CD4-positive, alpha-beta T cell treated with Interleukin-4 for 1 hour (primary cell): ENCODE results near the gene ENO1.
"Not testable (repeated sequence)": the region's sequence is repeated elsewhere in the genome, so short reads cannot be mapped to it uniquely, and the experiment has no call there.

Source experiments
- DNase-seq, 2 donors: peaks; one replicate each; pipeline ENCODE4 v3.0.0-alpha.2; 2020 to 2022

The ENO1 gene

GRCh38 chr1:8892026-8892425 lies 13.5 kb upstream of the ENO1 start:
- no peak for DNase-seq

GRCh38 chr1:8891401-8891800 lies 12.9 kb upstream of the ENO1 start:
- DNase-seq, result no peak

DNA sequence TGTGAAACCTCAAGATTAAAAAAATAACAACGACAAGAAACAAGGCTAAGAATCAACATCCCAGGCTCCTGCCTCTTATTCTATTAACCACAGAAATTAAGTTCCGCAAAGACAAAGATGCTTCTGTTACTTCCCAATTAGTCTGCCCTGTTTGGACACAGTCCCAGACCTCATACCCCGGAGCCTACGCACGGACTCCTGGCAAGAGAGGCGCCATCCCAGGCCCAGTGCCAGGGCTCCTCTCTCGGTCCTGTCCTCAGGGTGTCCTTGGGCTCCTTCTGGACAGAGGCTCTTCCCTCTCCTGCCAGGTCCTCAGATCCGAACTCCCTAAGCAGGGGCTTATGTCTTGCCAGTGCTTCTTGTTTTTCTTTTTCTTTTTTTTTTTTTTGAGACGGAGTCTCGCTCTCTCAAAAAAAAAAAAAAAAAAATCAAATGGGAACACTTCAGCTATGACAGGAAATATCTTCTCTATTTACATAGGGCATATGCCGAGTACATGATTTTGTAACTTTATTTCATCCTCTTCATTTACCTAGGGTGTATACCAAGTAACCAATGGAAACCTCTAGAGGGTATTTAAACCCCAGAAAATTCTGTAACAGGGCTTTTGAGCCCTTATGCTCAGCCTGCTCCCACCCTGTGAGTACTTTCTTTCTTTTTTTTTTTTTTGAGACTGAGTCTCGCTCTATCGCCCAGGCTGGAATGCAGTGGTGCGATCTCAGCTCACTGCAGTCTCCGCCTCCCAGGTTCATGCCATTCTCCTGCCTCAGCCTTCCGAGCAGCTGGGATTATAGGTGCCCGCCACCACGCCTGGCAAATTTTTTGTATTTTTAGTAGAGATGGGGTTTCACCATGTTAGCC lies 11.7 kb upstream of the ENO1 start:
- no peak for DNase-seq

GRCh38 chr1:8889103-8889846 lies 10.8 kb upstream of the ENO1 start:
- no peak for DNase-seq

GRCh38 chr1:8886589-8886988 lies 8.1 kb upstream of the ENO1 start:
- DNase-seq, result no peak

DNA sequence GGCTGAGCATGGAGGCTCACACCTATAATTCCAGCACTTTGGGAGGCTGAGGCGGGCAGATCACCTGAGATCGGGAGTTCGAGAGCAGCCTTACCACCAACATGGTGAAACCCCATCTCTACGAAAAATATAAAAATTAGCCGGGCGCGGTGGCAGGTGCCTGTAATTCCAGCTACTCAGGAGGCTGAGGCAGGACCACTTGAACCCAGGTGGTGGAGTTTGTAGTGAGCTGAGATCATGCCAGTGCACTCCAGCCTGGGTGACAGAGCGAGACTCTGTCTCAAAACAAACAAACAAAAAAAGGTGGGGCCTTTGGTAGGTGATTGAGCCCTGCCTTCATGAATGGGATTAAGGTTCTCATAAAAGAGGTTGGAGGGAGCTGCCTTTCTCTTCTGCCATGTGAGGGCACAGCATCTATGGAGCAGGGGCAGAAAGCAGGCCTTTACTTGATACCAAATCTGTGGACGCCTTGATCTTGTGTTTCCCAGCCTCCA lies 7.6 kb upstream of the ENO1 start:
- DNase-seq, result not testable (repeated sequence)

DNA sequence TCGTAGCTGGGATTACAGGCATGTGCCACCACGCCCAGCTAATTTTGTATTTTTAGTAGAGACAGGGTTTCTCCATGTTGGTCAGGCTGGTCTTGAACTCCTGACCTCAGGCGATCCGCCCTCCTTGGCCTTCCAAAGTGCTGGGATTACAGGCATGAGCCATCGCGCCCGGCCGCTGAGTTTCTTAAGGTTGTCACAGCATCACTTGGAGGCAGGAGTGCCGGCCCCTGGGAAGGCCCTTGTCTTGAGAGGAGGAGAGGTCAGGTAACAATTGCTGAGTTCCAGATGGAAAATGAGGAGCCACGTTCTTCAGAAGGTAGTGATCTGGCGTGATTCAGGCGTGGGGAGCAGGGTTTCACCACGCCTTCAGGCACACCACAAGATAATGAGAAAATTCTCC lies 5.6 kb upstream of the ENO1 start:
- DNase-seq, result not testable (repeated sequence)

GRCh38 chr1:8883491-8883890 lies 5.0 kb upstream of the ENO1 start:
- DNase-seq, result no peak

- peak; percentile 38 to 49 for DNase-seq
These were observed 1.6 kb upstream of the ENO1 start for GRCh38 chr1:8879922-8880676.

- DNase-seq, result no peak
These were observed 1.0 kb upstream of the ENO1 start for GRCh38 chr1:8879464-8879921.

GRCh38 chr1:8878698-8879463 lies 395 bp upstream of the ENO1 start:
- DNase-seq, result peak; percentile 97 to 99

- DNase-seq, result no peak
These were observed 2.4 kb downstream of the ENO1 start for GRCh38 chr1:8876087-8876486.

DNA sequence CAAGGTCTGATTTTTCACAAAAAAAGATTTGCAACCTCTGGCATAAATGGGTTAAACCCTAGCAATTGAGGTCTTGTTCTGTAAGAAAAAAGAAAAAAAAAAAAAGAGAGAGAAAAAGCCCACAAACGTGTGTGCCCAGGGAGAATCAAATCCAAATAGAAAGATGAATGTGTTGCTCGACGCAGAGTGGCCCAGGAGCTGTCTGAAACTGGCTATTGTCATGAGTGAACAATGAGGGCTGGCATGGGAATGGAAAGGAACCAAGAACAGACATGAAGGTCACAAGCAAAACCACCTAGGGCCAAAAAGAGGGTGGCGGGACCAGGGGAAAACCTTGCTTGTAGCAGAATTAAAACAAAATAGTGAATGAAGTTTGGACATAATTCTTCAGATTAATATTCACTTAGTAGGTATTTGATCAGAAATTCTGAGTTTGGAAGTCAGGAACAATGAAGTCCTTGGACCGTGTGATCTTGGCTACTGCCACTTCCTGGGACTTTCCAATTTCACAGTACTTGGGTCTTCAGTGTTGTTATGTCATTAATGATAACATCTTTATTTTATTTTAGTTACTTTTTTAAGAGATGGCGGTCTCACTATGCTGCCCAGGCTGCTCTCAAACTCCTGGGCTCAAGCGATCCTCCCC lies 3.1 kb downstream of the ENO1 start:
- peak in 1 of 2 donors; percentile 56 for DNase-seq

DNA sequence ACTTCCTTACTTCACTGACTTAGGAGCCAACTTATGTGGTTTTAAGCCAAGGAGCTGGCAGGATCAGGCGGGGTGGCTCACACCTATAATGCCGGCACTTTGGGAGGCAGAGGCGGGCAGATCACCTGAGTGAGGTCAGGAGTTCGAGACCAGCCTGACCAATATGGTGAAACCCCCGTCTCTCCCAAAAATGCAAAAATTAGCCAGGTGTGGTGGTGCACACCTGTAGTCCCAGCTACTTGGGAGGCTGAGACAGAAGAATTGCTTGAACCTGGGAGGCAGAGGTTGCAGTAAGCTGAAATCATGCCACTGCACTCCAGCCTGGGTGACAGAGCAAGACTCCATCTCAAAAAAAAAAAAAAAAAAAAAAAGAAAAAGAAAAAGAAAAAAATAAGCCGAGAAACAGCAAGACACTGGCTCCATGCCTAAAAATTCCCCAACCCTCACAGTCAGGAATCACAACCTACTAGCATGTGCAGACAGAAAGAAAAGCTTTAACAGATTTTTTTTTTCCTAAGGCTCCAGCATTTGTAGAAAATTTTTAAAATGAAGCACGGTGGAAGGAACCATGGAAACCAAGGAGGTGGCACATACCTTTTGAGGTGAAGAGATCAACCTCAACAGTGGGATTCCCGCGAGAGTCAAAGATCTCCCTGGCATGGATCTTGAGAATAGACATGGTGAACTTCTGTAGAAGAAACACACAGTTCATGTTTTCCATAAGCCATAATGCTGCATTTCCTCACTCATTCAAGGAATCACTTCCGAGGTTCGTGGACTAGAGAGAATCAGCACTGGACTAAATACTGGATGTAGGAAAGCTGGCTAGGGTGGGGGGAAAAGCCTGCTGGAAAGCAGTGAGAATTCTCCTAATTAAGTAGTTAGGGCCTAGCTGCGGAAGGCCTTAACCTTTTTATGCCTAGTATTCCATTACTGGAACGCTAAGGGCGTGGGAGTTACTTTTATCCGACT lies 4.0 kb downstream of the ENO1 start:
- DNase-seq, result no peak

GRCh38 chr1:8873506-8874229 lies 4.8 kb downstream of the ENO1 start:
- peak; percentile 65 to 84 for DNase-seq

DNA sequence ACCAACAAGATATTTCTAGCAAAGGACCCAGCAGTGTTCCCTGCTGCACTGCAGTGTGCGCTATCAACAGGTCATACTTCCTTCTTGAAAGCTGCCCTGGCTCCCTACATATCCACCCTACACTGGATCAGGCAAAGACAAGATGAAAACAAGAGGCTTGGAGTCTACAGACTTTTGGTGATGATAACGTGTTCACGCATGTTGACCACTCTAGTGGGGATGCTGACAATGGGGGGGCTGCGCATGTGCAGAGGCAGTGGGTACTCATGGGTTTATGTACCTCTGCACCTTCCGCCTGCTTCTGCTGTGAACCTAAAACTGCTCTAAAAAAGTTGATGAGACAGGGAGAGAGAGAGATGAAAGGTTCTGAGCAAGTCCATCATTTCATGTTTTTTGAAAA lies 5.5 kb downstream of the ENO1 start:
- DNase-seq, result no peak

DNA sequence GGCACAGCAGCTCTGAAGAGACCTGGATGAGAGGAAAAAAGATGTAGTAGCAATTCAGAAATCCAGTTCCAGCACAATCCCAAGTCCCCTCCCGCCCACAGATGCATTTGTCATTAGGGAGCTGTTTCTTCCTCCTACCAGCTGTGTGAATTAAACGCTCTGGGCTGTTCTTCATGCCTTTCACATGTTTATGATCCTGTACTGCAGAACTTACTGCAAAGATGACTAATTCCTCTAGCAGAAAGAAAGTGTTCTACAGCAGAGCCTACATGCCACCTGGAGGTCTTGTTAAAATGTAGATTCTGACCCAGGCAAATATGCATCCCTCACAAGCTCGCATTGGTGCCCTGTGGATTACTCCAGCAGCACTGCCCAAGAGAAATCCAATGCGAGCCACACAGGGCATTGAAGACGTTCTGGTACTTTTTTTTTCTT lies 6.5 kb downstream of the ENO1 start:
- DNase-seq, result no peak

GRCh38 chr1:8871539-8871935 lies 6.9 kb downstream of the ENO1 start:
- peak in 1 of 2 donors; percentile 34 for DNase-seq

- peak in 1 of 2 donors; percentile 42 for DNase-seq
These were observed 7.6 kb downstream of the ENO1 start for GRCh38 chr1:8870616-8871538.
